Activated effector memory CD4-positive, alpha-beta T cell treated with Interleukin-2 at 50 U/mL for 16 hours (primary cell): ENCODE results near the gene PHC2.

Source experiments
- DNase-seq: peaks from one replicate; pipeline ENCODE4 v3.0.0-alpha.2; 2020

PHC2 gene, protein sequence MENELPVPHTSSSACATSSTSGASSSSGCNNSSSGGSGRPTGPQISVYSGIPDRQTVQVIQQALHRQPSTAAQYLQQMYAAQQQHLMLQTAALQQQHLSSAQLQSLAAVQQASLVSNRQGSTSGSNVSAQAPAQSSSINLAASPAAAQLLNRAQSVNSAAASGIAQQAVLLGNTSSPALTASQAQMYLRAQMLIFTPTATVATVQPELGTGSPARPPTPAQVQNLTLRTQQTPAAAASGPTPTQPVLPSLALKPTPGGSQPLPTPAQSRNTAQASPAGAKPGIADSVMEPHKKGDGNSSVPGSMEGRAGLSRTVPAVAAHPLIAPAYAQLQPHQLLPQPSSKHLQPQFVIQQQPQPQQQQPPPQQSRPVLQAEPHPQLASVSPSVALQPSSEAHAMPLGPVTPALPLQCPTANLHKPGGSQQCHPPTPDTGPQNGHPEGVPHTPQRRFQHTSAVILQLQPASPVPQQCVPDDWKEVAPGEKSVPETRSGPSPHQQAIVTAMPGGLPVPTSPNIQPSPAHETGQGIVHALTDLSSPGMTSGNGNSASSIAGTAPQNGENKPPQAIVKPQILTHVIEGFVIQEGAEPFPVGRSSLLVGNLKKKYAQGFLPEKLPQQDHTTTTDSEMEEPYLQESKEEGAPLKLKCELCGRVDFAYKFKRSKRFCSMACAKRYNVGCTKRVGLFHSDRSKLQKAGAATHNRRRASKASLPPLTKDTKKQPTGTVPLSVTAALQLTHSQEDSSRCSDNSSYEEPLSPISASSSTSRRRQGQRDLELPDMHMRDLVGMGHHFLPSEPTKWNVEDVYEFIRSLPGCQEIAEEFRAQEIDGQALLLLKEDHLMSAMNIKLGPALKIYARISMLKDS

GRCh38 chr1:33430692-33431593, at the start of gene PHC2:
TSS of gene PHC2 (minus strand) at chr1:33431095. CDS start at chr1:33375539, 55,556 bp downstream.
- peak; percentile 87 for DNase-seq

GRCh38 chr1:33477451-33477850, 46.6 kb upstream of the PHC2 start:
- no peak for DNase-seq

GRCh38 chr1:33473900-33474299, 43.0 kb upstream of the PHC2 start:
- DNase-seq, result no peak

DNA sequence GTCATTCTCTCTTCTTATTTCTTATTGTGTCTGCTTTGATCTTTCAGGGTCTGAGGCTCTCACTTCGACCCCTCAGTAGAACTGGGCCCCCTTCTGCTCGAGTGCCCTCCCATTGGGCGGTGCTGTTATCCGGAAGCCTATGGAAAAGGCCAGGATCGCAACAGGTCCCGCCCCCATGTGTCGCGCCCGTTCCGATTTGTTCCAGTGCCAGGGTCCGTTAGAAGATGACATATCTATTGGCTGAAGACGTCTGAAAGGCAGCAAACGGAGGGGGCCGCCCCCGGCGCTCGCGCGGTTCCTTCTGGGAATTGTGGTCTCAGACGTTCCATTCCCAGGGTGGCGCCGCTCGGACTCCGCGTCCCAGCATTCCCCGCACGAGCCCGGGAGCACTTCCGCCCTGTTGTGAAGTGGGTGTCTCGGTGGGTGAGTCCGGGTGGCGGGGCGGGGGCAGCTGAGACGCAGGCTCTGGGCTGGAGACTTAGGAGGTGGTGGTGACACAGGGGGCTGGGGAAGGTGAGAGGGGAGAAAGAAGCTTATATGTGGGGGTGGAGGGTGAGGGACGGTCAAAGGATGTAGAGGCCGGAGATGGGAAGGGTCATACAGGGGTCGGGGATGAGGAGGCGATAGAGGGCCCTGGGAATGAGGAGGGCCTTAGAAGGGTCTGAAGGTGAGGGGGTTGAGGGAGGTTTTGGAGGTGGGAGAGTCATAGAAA, 41.5 kb upstream of the PHC2 start, which contains the start of gene ZSCAN20:
Gene ZSCAN20 (plus strand): TSS at position 377 of the 712 bp plus-strand sequence. CDS start 6,644 bp downstream, outside the sequence.
- peak; percentile 78 for DNase-seq

- DNase-seq, result no peak
Observed at GRCh38 chr1:33471416-33471815, 40.5 kb upstream of the PHC2 start.

DNA sequence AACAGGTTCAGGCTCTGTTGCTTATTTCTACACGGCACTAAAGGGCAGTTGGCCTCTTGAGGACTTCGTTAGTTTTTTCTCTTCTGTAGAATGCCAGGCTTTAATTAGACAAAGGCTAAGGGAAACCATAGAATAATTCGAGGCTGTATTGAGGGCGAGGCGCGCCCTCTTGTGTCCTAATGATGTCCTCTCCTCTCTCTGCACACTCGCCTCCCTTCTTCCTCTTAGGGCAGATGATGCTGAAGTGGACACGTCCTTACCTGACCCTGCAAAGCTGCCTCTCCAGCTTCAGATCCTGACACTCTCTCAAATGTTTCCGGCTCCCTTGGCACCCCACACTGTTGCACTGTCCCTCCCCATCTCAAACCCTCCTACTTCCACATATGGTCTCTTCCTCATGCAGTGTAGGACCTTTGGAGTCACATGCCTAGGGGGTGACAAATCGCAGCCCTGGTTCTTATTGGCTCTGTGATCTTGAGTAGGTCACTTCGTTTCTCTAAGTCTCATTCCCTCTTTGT, 39.7 kb upstream of the PHC2 start:
- peak; percentile 27 for DNase-seq

DNA sequence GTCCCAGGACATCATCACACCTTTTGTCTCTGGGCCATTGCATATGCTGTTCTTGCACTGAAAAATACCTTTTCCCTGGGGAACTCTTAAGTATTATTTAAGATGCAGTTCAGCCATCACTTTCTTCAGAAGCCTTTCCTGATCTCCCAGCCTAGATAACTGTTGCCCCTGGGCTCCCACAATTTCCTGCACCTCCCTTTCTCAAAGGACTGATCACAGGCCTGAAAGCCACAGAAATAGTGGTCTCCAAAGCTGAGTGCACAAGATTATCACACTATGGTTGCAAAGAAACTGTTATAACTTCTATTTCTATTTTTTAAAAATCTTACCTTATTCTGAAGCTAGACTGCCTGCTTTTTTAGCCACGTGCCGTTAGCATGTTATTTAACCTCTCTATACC, 38.8 kb upstream of the PHC2 start:
- DNase-seq, result no peak

DNA sequence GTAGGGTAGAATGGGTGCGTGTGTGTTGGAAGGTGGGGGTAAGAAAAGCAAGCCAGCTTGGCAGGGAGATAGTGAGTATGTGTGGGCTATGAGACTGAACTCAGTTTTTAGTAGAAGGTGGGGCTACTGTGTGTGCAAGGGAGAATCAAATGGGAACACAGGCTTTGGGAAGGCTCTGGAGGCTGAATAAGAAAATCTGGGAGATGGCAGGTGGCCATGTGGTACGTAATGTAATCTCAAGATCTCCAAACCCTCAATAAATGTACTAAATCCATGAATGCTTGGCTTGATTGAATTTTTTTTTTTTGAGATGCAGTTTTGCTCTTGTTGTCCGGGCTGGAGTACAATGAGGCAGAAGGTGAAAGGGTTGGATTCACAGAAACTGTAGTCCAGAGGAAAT, 38.1 kb upstream of the PHC2 start:
- no peak for DNase-seq

DNA sequence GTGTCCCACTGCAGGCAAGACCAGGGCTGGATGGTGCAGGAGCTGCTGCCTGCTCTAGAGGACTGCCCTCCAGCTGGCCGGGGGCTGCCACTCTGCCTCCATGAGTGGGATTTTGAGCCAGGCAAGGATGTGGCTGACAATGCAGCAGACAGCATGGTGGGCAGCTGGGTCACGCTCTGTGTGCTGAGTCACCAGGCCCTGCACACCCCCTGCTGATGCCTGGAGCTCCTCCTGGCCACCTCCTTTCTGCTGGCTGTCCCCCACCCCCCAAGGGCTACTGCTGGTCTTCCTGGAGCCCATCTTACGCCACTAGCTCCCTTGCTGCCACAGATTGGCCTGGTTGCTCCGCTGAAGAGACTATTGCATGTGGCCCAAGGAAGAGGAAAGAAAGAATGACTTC, 37.6 kb upstream of the PHC2 start:
- DNase-seq, result no peak

DNA sequence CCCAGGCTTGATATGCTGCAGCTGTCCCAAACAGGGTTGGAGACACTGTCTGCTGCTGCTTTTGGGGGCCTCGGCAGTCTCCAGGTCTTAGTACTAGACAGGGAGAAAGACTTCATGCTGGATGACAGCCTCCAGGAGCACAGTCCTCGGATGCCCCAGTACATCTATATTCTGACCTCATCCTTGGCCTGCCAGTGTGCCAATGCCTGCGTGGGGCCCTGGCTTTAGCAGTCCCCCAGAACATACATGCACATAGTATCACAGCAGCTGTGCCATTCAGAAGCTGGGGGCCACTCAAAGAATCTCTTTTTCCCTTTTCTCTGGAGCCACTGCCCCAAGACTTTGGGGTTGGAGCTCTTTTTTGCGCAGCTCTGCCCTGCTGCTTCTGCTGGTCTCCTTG, 37.1 kb upstream of the PHC2 start:
- DNase-seq, result no peak

DNA sequence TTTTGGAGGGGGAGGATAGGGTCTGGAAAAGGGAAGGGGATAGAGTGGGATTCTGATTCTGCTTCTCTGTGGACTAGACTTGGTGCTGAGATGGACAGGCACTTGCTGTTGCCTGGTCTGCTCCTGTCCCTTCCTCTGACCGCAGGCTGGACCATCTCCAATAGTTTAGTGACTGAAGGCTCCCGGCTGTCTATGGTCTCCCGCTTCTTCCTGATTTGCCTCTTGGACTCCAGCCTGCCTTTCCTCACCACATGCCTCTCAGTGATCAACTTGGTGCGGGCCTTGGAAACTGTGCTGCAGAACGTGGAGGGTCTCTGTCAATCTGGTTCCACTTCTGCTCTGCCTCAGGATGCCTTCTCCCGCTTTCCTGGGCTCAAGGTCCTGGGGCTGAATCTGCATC, 35.3 kb upstream of the PHC2 start:
- no peak for DNase-seq

- no peak for DNase-seq
Observed at GRCh38 chr1:33465316-33465715, 34.4 kb upstream of the PHC2 start.

DNA sequence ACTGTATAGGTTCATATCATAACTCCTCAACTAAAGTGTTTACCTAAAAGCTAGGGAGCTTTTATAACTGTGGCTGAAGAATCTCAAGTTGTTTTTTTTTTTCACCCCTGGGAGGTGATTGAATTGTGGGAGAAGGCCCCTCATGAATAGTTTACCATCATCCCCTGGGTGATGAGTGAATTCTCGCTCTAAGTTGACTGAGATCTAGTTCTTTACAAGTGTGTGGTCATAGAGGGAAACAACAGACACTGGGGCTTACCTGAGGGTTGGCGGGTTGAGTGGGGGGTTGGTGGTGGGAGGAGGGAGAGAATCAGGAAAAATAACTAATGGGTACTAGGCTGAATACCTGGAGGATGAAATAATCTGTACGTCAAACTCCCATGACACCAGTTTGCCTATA, 33.7 kb upstream of the PHC2 start:
- DNase-seq, result no peak

- DNase-seq, result no peak
Observed at GRCh38 chr1:33462405-33463164, 31.7 kb upstream of the PHC2 start.

GRCh38 chr1:33460947-33461629, 30.2 kb upstream of the PHC2 start:
- DNase-seq, result no peak

GRCh38 chr1:33460144-33460543, 29.2 kb upstream of the PHC2 start:
- DNase-seq, result no peak

GRCh38 chr1:33459691-33460090, 28.8 kb upstream of the PHC2 start:
- no peak for DNase-seq

DNA sequence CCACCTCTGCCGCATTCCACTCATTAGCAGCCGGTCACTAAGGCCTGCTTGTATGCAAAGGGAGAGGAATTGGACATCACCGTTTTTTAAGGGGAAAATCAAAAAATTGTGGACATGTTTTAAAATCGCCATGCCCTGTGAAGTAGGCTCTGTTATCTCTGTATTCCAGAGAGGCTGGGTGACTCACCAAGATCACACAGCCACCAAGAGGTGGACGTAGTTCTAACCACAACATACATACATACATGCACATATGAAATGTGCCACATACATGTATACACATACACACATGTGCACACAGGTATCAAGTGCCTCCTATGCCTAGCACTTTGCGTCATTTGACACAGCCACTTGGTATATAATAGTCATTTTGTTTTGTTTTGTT, 25.6 kb upstream of the PHC2 start:
- DNase-seq, result no peak

- DNase-seq, result no peak
Observed at GRCh38 chr1:33455539-33456501, 24.9 kb upstream of the PHC2 start.
